Esophagus squamous epithelium (tissue), 5 donors: ENCODE measurements around the gene KAT5. TPM values are rescaled to one million over a fixed set of nuclear protein-coding genes. Genes with fewer than 3 reads are reported as not detected.

ENCODE experiments used
- DNase-seq: peaks from one replicate; lab custom pipeline; 2025; lab: John Stamatoyannopoulos, UW
- H3K27ac ChIP-seq, 4 donors: fragments of 200-600 bp; sonication (generic); one replicate each; pipeline ENCODE4 v1.5.1; 2016 to 2019; ENCODE audit warnings: mild to moderate bottlenecking in 1 of 4
- H3K27me3 ChIP-seq, 4 donors: fragments of 200-600 bp; sonication (generic); 1 replicate in 3 of 4; 2 replicates in 1 of 4; pipeline versions ENCODE4 v1.5.1 to v1.6.0; 2017 to 2021; ENCODE audit warnings: antibody characterized with exemption in 1 of 4
- H3K36me3 ChIP-seq, 3 donors: fragments of 200-600 bp; sonication (generic); one replicate each; pipeline ENCODE4 v1.5.1; 2016 to 2019
- H3K4me1 ChIP-seq, 3 donors: fragments of 200-600 bp; sonication (generic); one replicate each; pipeline ENCODE4 v1.5.1; 2017 to 2019
- H3K4me3 ChIP-seq, 4 donors: fragments of 200-600 bp; sonication (generic); 1 replicate in 3 of 4; 2 replicates in 1 of 4; pipeline ENCODE4 v1.5.1; 2016 to 2019; ENCODE audit warnings: mild to moderate bottlenecking in 2 of 4, moderate library complexity in 1 of 4
- H3K9me3 ChIP-seq, 3 donors: fragments of 200-600 bp; sonication (generic); one replicate each; pipeline ENCODE4 v1.5.1; 2016 to 2019
- POLR2A ChIP-seq, 4 donors: fragments of 450-650 bp; IDR thresholded peaks; one replicate each; pipeline ENCODE4 v1.6.1; 2017; ENCODE audit warnings: antibody characterized with exemption in 4 of 4, mild to moderate bottlenecking in 4 of 4, moderate library complexity in 3 of 4
- WGBS, 2 donors: methylation state at CpG; one replicate each; pipeline ENCODE4 v1.1.5; 2018; 5-methylcytosine and 5-hydroxymethylcytosine counted together
- intact Hi-C: fragments of 100-400 bp; cut with DNase I; formaldehyde crosslinking; loops from one replicate; pipeline ENCODE4 v1.15.0; 2022
- total RNA-seq, 4 donors: library from RNA; depleted of rRNA; stranded (reverse); fragments of >200 nt; gene quantifications; one replicate each; pipeline ENCODE4 v1.1.0, GENCODE V29; 2016
- TF ChIP-seq, protein P1 (sequence below), 6 experiments: fragments of 450-650 bp in 4 of 6; fragments of 200-600 bp in 2 of 6; sonication (generic) in 2 of 6; IDR thresholded peaks; one replicate each; pipeline ENCODE4 v1.5.1; 2016 to 2019; ENCODE audit warnings: antibody characterized with exemption in 6 of 6, mild to moderate bottlenecking in 4 of 6, moderate library complexity in 4 of 6
- donor health status: DM: yes; HTN: yes; CAD: no.

The KAT5 gene
- 10 to 100 TPM; 38.2 to 64.7 (median 51.1) TPM for total RNA-seq

DNA sequence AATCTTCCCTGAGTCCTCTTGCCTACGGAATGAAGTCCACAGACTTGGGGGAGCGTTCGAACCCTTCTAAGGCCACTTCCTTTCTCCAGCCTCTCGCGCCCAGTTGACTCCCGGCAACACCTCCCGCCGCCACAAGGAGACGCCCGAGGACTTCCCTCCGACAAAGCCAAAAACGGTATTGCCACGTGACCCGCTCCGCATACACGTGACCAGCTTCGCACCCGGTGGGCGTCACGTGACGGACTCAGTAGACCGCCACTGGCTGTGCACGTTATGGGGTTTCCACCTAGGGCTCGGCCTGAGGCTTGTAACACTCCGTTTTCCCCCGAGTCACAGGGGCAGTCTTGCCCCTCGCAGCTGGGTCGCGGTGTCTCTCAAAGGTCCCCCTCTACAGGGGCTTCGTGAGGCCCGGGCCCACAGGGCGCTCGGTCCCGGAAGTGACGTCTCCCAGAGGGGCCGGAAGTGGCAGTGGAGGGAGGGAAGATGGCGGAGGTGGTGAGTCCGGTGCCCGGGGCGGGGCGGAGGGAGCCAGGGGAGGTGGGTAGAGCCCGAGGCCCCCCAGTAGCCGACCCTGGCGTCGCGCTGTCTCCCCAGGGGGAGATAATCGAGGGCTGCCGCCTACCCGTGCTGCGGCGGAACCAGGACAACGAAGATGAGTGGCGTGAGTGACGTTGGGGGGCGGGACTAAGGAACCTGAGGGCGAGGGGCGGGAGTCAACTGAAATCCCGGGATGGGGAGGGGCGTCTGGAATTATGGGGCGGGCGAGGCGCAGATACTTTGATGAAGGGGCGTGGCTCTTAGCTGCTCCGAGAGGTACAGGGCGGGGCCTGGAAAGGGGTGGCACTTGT, at the start of gene KAT5:
TSS of gene KAT5 (plus strand) at position 468 of the 848 bp plus-strand sequence. CDS start at position 484, 16 bp downstream.
- TF ChIP-seq, protein P1, sequence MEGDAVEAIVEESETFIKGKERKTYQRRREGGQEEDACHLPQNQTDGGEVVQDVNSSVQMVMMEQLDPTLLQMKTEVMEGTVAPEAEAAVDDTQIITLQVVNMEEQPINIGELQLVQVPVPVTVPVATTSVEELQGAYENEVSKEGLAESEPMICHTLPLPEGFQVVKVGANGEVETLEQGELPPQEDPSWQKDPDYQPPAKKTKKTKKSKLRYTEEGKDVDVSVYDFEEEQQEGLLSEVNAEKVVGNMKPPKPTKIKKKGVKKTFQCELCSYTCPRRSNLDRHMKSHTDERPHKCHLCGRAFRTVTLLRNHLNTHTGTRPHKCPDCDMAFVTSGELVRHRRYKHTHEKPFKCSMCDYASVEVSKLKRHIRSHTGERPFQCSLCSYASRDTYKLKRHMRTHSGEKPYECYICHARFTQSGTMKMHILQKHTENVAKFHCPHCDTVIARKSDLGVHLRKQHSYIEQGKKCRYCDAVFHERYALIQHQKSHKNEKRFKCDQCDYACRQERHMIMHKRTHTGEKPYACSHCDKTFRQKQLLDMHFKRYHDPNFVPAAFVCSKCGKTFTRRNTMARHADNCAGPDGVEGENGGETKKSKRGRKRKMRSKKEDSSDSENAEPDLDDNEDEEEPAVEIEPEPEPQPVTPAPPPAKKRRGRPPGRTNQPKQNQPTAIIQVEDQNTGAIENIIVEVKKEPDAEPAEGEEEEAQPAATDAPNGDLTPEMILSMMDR (IDR thresholded peaks at IDR 0.05), result peak; percentile 96 to 100 (median 100)
- TF ChIP-seq POLR2A (IDR thresholded peaks at IDR 0.05), result peak in 3 of 4 donors; percentile 35 to 90 (median 77)
- Histone ChIP-seq H3K4me3 (peak within 1 kb of the TSS; percentile 59 to 95 (median 77)), H3K9me3 (no peaks in the 10 kb centered on the region), H3K4me1 (peaks cover 12 to 37% (median 25%) of the 10 kb centered on the region in 3 donors), H3K27me3 (no peaks in the 10 kb centered on the region), H3K36me3 (peaks cover 17 to 43% (median 28%) of the 10 kb centered on the region in 3 donors), H3K27ac (peak within 1 kb of the TSS; percentile 99 to 100 (median 99))
- 0% methylated on average over 17 to 26 of the region's 65 CpGs for WGBS, 2 donors
- peak; percentile 89 for DNase-seq
- intact Hi-C loops, result loop anchor here (5.0 to 10.0 kb wide), 2 partner anchors 63 to 105 kb away; no protein-coding TSS in a partner anchor

DNA sequence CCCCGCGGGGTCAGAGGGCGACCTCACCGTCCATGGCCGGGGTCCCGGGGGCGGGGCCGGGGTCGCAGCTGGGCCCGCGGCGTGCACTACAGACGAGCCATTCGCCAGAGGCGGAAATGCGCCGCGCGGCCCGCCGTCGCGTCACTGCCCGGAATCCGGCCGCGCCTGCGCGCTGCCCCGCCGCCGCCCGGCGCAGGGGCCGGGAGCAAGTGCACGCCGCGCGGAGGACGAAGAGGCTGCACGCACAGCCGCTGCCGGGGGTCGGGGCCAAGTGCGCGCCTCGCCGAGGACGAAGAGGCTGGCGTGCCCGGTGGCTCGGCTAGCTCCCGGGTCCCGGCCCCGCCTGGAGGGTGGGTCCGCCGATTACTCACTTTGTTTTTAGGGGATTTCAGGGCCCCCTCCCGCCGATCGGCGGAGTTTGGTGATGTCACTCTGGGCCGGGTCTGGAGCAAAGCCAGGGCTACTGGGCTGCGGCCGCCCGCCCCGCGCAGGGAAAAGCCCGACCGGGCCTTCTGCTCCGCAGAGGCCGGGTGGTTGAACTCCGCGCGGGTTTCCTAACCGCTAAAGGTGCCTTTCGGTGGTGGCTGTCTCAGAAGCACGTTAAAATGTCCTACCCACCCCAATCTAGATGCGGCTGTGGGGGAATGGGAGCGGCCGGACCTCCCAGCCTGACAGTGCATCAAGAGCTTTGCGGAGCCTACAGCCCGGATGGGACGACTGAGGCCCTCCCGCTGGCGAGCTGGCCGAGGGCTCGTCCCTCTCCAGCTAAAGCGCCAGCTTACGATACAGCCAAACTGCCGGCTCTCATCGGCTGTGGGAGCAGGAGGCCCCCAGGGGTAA, 49.0 kb upstream of the KAT5 start, which contains the start of gene RELA:
TSS of gene RELA (minus strand) at position 118 of the 840 bp plus-strand sequence. CDS start at position 34, 84 bp downstream.
- intact Hi-C loops, result no loop called here
- Histone ChIP-seq H3K27me3 (no peaks in the 10 kb centered on the region), H3K4me1 (peaks cover 26 to 50% (median 30%) of the 10 kb centered on the region in 3 donors), H3K9me3 (no peaks in the 10 kb centered on the region), H3K4me3 (peak within 1 kb of the TSS; percentile 65 to 92 (median 85)), H3K27ac (peak within 1 kb of the TSS; percentile 96 to 99 (median 97)), H3K36me3 (peaks cover 25 to 37% (median 26%) of the 10 kb centered on the region in 3 donors)
- TF ChIP-seq POLR2A (IDR thresholded peaks at IDR 0.05), result peak in 3 of 4 donors; percentile 62 to 81 (median 80)
- TF ChIP-seq, protein P1 (IDR thresholded peaks at IDR 0.05), result peak in 4 of 6 experiments; percentile 25 to 47 (median 30)
- WGBS, 2 donors, result 0% methylated on average over 5 to 11 of the region's 91 CpGs
- no peak for DNase-seq

DNA sequence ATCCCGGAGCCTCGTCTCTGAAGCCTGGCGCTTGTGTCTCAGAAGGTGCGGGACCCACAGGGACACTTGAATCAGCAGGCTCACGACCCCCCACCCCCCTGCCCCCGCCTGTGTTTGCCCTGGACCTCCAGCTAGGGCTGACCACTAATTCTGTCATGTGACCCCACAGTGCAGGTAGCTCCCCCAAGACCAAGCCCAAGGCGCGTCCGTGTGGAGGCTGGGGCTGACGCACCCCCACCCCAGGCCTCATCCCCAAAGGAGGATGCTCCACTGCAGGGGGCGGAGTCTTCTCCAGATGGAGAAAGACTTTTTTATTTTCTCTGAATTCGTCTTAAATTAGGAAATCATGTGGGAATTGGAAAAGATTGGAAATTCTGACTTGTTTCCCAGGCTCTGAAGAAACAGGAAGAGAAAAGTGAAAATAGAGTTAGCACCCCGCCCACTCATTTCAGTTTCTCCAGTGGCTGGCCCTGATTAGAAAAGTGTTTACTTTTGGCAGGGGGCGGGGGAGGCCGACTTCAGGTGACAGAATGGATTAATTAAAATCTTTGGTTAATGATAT, 48.3 kb upstream of the KAT5 start:
- 0 to 1% methylated on average over 5 to 9 of the region's 15 CpGs for WGBS, 2 donors
- DNase-seq, result no peak
- H3K4me3 ChIP-seq, result peak overlapping the region; percentile 65 to 92 (median 85)
- peak overlapping the region; percentile 96 to 99 (median 97) for H3K27ac ChIP-seq
- peaks cover 18 to 30% (median 19%) of the 10 kb centered on the region in 3 donors for H3K36me3 ChIP-seq
- no peaks in the 10 kb centered on the region for H3K27me3 ChIP-seq
- H3K9me3 ChIP-seq, result no peaks in the 10 kb centered on the region
- peaks cover 26 to 50% (median 30%) of the 10 kb centered on the region in 3 donors for H3K4me1 ChIP-seq
- intact Hi-C loops, result no loop called here
- TF ChIP-seq, protein P1 (IDR thresholded peaks at IDR 0.05), result no peak
- no peak for TF ChIP-seq POLR2A (IDR thresholded peaks at IDR 0.05)

DNA sequence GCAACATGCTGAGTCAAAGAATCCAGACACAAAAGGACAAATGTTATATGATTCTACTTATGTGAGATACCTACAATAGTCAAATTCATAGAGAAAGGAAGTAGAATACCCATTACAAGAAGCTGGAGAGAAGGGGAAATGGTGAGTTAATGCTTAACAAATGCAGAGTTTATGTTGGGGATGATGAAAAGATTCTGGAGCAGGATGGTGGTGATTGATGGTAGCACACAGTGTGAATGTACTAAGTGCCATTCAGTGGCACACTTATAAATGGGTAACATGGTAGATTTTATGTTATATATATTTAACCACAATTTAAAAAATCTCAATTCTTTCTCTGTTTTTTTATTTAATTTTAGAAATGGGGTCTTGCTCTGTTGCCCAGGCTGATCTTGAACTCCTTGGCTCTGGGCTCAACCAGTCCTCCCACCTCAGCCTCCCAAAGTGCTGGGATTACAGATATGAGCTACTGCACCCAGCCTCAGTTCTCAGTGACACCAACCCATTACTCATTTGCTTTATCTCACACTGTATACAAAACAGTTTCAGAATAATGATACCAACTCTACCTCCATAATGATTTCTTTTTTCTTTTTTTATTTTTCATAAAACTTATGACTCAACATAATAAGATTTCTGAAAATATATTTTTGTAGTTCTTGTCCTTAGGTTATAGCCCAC, 39.7 kb upstream of the KAT5 start:
- Histone ChIP-seq H3K36me3 (no peaks in the 10 kb centered on the region), H3K4me1 (no peaks in the 10 kb centered on the region), H3K4me3 (no peak overlapping the region), H3K27me3 (no peaks in the 10 kb centered on the region), H3K9me3 (no peaks in the 10 kb centered on the region), H3K27ac (no peak overlapping the region)
- TF ChIP-seq, protein P1 (IDR thresholded peaks at IDR 0.05), result no peak
- no peak for TF ChIP-seq POLR2A (IDR thresholded peaks at IDR 0.05)
- DNase-seq, result no peak
- intact Hi-C loops, result no loop called here
